B cell (primary cell): ENCODE data around the gene CD34.

Experiments used
- CTCF ChIP-seq: fragments of 200-600 bp; IDR thresholded peaks from one replicate; pipeline ENCODE4 v1.8.0; 2022; ENCODE audit warnings: antibody characterized with exemption, mild to moderate bottlenecking
- EZH2 ChIP-seq: IDR thresholded peaks from 2 replicates; pipeline ENCODE4 v1.6.1; 2012; ENCODE audit warnings: borderline replicate concordance, low read depth, mild to moderate bottlenecking, moderate library complexity, low read length; ENCODE audit not compliant: insufficient read depth, poor library complexity, severe bottlenecking

DNA sequence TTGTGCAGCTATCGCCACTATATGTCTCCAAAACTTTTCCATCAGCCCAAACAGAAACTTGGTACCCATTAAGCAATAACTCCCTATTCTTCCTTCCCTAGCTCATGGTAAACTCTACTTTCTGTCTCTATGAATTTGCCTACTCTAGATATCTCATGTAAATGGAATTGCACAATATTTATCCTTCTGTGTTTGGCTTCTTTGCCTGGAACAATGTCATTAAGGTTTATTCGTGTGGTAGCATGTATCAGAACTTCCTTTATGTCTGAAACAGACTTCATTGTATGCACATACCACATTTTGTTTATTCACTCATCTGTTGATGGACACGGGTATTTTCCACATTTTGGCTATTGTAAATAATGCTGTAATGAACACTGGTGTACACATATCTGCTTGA is 40.7 kb upstream of the CD34 start:
- no peak for TF ChIP-seq CTCF
- no peak for TF ChIP-seq EZH2
